ENCODE data around the gene CALCOCO2. TPM values are rescaled to one million over a fixed set of nuclear protein-coding genes. Genes with fewer than 3 reads are reported as not detected.

The CALCOCO2 gene
- total and polyA plus RNA-seq, 2 of the 13 experiments (the other 11 are each of a cell fraction or from before 2014, with no cell fraction given): 72.9 to 111 TPM

- TF ChIP-seq CREM (IDR thresholded peaks at IDR 0.05) (peak; percentile 69; the same call in 1 of the 2 replicates), CREM (CRISPR knock-in tag; IDR thresholded peaks at IDR 0.05) (no peak), THAP7 (CRISPR knock-in tag; IDR thresholded peaks at IDR 0.05) (0 out of 2 replicates have a peak, but pooled peaks have one; percentile 14), ZNF780A (CRISPR knock-in tag; IDR thresholded peaks at IDR 0.05) (no peak), ERF (CRISPR knock-in tag; IDR thresholded peaks at IDR 0.05) (no peak), ZNF660 (CRISPR knock-in tag; IDR thresholded peaks at IDR 0.05; ENCODE audit: borderline replicate concordance, low read depth) (no peak), ZNF34 (CRISPR knock-in tag; IDR thresholded peaks at IDR 0.05; ENCODE audit: borderline replicate concordance) (no peak), PPARG (CRISPR knock-in tag; conservative IDR thresholded peaks at IDR 0.05) (peak; percentile 67; the same call in 1 of the 2 replicates), ZNF850 (CRISPR knock-in tag; conservative IDR thresholded peaks at IDR 0.05) (no peak), HNRNPL (IDR thresholded peaks at IDR 0.05; ENCODE audit: low read depth, low read length) (no peak), ZNF724P (CRISPR knock-in tag; IDR thresholded peaks at IDR 0.05; ENCODE audit: borderline replicate concordance) (no peak; the same call in 1 of the 2 replicates), HOXD1 (CRISPR knock-in tag; IDR thresholded peaks at IDR 0.05) (no peak), NPAS2 (CRISPR knock-in tag; IDR thresholded peaks at IDR 0.05; ENCODE audit: borderline replicate concordance) (no peak), DZIP1 (CRISPR knock-in tag; IDR thresholded peaks at IDR 0.05) (no peak), ZNF510 (CRISPR knock-in tag; IDR thresholded peaks at IDR 0.05; ENCODE audit: low read depth) (0 out of 2 replicates have a peak, but pooled peaks have one; percentile 56), ARID4A (CRISPR knock-in tag; IDR thresholded peaks at IDR 0.05; ENCODE audit: borderline replicate concordance) (no peak; the same call in 1 of the 2 replicates)
- TF ChIP-seq, protein P1, sequence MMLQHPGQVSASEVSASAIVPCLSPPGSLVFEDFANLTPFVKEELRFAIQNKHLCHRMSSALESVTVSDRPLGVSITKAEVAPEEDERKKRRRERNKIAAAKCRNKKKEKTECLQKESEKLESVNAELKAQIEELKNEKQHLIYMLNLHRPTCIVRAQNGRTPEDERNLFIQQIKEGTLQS (CRISPR knock-in tag; IDR thresholded peaks at IDR 0.05): peak; percentile 62; the same call in 1 of the 2 replicates
- TF ChIP-seq, protein P2, sequence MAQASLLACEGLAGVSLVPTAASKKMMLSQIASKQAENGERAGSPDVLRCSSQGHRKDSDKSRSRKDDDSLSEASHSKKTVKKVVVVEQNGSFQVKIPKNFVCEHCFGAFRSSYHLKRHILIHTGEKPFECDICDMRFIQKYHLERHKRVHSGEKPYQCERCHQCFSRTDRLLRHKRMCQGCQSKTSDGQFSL (CRISPR knock-in tag; IDR thresholded peaks at IDR 0.05): no peak
Observed at GRCh38 chr17:48795444-48796162, 35.2 kb upstream of the CALCOCO2 start (continued).
